Astrocyte (in vitro differentiated cells and primary cell): ENCODE results near the gene NUP133. TPM values are rescaled to one million over a fixed set of nuclear protein-coding genes. Genes with fewer than 3 reads are reported as not detected.

ENCODE experiments used
- DNase-seq: peaks from one replicate; pipeline ENCODE4 v3.0.0-alpha.2; 2010; ENCODE audit warnings: low read depth
- FAIRE-seq: peaks from 2 replicates; lab custom pipeline; 2011; peaks lifted over from hg19 to GRCh38; lab: Jason Lieb, UNC
- H2AFZ ChIP-seq: 2 replicates; pipeline ENCODE4 v1.6.0; 2012; ENCODE audit warnings: low read depth, low read length, inconsistent platforms
- H3K27ac ChIP-seq: 2 replicates; pipeline ENCODE4 v1.5.1; 2011; ENCODE audit warnings: low read depth, low read length, inconsistent platforms
- H3K27me3 ChIP-seq: 2 replicates; pipeline ENCODE4 v1.6.0; 2011; ENCODE audit warnings: low read length, inconsistent platforms; ENCODE audit not compliant: insufficient read depth
- H3K36me3 ChIP-seq: 2 replicates; pipeline ENCODE4 v1.5.1; 2011; ENCODE audit warnings: low read length, inconsistent platforms; ENCODE audit not compliant: insufficient read depth
- H3K4me1 ChIP-seq: 2 replicates; pipeline ENCODE4 v1.5.1; 2011; ENCODE audit warnings: low read length, inconsistent platforms; ENCODE audit not compliant: insufficient read depth
- H3K4me2 ChIP-seq: 2 replicates; pipeline ENCODE4 v1.6.0; 2012; ENCODE audit warnings: low read length, inconsistent platforms
- H3K4me3 ChIP-seq: 2 replicates; pipeline ENCODE4 v1.5.1; 2011; ENCODE audit warnings: low read depth, mild to moderate bottlenecking, low read length, inconsistent platforms; ENCODE audit not compliant: insufficient read depth
- H3K79me2 ChIP-seq: 2 replicates; pipeline ENCODE4 v1.6.0; 2012; ENCODE audit warnings: mild to moderate bottlenecking, low read length, inconsistent platforms; ENCODE audit not compliant: insufficient read depth
- H3K9ac ChIP-seq: 2 replicates; pipeline ENCODE4 v1.6.0; 2012; ENCODE audit warnings: mild to moderate bottlenecking, low read length, inconsistent platforms
- H3K9me3 ChIP-seq: 2 replicates; pipeline ENCODE4 v1.5.1; 2012; ENCODE audit warnings: low read depth, mild to moderate bottlenecking, low read length, inconsistent platforms; ENCODE audit not compliant: insufficient read depth
- H4K20me1 ChIP-seq: 2 replicates; pipeline ENCODE4 v1.6.0; 2012; ENCODE audit warnings: low read length, inconsistent platforms; ENCODE audit not compliant: insufficient read depth
- H3K27ac Mint-ChIP-seq: one replicate; pipeline ENCODE4 v1.8.0; 2021; ENCODE audit warnings: mild to moderate bottlenecking, mixed read lengths; ENCODE audit not compliant: unreplicated experiment
- H3K27me3 Mint-ChIP-seq: one replicate; pipeline ENCODE4 v1.8.0; 2021; ENCODE audit warnings: low read depth, mixed read lengths; ENCODE audit not compliant: unreplicated experiment
- H3K36me3 Mint-ChIP-seq: one replicate; pipeline ENCODE4 v1.8.0; 2021; ENCODE audit warnings: low read depth, mixed read lengths; ENCODE audit not compliant: unreplicated experiment
- H3K4me1 Mint-ChIP-seq: one replicate; pipeline ENCODE4 v1.8.0; 2021; ENCODE audit warnings: low read depth, mixed read lengths; ENCODE audit not compliant: unreplicated experiment
- H3K4me3 Mint-ChIP-seq: one replicate; pipeline ENCODE4 v1.8.0; 2021; ENCODE audit warnings: mild to moderate bottlenecking, moderate library complexity, mixed read lengths; ENCODE audit not compliant: unreplicated experiment
- H3K9me3 Mint-ChIP-seq: one replicate; pipeline ENCODE4 v1.8.0; 2021; ENCODE audit warnings: mild to moderate bottlenecking, mixed read lengths; ENCODE audit not compliant: unreplicated experiment
- EZH2 ChIP-seq: IDR thresholded peaks from 2 replicates; pipeline ENCODE4 v1.6.1; 2012; ENCODE audit warnings: mild to moderate bottlenecking, low read length, inconsistent platforms; ENCODE audit not compliant: insufficient read depth
- total RNA-seq: library from RNA; stranded (reverse); gene quantifications from 2 replicates; pipeline ENCODE4 v1.2.1, GENCODE V29; 2021
- TF ChIP-seq, protein P1 (sequence below): IDR thresholded peaks from 2 replicates; pipeline ENCODE4 v1.5.1; 2011; ENCODE audit warnings: low read depth, mild to moderate bottlenecking, inconsistent platforms, low read length, moderate library complexity; ENCODE audit not compliant: insufficient read depth

NUP133 gene
- total RNA-seq, 1 donor from 2014 or later: 35.1 TPM

DNA sequence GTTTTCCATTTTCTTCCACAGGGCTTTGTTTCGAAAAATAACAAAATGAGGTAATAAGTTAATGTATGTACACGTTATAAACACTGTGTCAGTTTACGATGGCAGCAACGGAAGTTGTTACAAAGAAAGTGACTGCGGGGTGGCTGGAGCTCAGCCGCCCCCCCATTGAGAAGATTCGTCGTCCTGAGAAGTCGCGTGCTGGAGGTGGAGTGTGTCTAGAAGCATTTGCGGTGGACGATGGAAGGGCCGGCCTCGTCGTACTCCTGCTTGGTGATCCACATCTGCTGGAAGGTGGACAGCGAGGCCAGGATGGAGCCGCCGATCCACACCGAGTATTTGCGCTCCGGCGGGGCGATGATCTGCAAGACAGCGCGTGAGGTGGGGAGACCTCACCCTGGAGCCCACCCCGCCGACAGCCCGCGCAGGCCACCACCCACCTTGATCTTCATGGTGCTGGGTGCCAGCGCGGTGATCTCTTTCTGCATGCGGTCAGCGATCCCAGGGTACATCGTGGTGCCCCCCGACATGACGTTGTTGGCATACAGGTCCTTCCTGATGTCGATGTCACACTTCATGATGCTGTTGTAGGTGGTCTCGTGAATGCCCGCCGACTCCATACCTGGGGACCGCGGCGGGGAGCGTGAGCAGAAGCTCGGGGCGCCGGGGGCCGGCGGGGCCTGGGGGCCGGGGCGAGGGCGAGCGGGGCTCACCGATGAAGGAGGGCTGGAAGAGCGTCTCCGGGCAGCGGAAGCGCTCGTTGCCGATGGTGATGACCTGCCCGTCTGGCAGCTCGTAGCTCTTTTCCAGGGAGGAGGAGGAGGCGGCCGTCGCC is 76.6 kb downstream of the NUP133 start:
- Histone ChIP-seq H3K36me3 (no peaks in the 10 kb centered on the region), H3K79me2 (no peaks in the 10 kb centered on the region), H3K4me3 (no peak overlapping the region), H3K4me1 (peaks cover 4% of the 10 kb centered on the region), H4K20me1 (no peaks in the 10 kb centered on the region), H3K9me3 (no peaks in the 10 kb centered on the region), H2AFZ (no peak overlapping the region), H3K27me3 (peaks cover 58% of the 10 kb centered on the region), H3K9ac (no peak overlapping the region), H3K27ac (no peak overlapping the region), H3K4me2 (peak overlapping the region; percentile 36)
- peaks cover 4% of the 10 kb centered on the region for H3K36me3 Mint-ChIP-seq
- TF ChIP-seq EZH2: peak; percentile 97
- TF ChIP-seq, protein P1, sequence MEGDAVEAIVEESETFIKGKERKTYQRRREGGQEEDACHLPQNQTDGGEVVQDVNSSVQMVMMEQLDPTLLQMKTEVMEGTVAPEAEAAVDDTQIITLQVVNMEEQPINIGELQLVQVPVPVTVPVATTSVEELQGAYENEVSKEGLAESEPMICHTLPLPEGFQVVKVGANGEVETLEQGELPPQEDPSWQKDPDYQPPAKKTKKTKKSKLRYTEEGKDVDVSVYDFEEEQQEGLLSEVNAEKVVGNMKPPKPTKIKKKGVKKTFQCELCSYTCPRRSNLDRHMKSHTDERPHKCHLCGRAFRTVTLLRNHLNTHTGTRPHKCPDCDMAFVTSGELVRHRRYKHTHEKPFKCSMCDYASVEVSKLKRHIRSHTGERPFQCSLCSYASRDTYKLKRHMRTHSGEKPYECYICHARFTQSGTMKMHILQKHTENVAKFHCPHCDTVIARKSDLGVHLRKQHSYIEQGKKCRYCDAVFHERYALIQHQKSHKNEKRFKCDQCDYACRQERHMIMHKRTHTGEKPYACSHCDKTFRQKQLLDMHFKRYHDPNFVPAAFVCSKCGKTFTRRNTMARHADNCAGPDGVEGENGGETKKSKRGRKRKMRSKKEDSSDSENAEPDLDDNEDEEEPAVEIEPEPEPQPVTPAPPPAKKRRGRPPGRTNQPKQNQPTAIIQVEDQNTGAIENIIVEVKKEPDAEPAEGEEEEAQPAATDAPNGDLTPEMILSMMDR: no peak
- H3K27me3 Mint-ChIP-seq: peaks cover 67% of the 10 kb centered on the region
- DNase-seq (no peak), FAIRE-seq (no peak)
- no peak overlapping the region for H3K4me3 Mint-ChIP-seq
- no peak overlapping the region for H3K27ac Mint-ChIP-seq
- peaks cover 6% of the 10 kb centered on the region for H3K9me3 Mint-ChIP-seq
- H3K4me1 Mint-ChIP-seq: peaks cover 4% of the 10 kb centered on the region

DNA sequence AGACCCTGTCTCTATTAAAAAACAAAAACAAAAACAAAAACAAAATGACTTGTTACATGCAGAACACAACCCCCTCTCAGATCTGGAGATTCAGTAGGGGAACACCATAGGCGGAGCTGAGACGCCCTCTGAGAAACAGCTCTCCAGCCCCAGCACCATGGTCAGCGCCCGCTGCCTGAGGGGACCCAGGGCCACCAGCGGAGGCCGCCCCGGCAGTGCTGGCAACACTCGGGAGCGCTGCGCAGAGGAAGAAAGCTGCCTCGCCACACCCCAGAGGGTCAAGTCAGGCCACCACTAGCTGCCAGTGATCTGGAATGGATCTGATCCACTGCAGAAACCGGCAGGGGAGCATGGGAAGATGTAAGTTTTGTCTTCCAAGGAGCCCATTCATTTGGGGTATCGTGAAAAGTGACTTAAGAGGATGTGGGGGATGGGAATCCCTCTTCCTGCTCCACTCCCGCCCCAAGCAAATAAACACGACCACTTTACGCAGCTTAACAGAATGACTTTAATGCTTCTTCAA is 77.3 kb downstream of the NUP133 start:
- peaks cover 4% of the 10 kb centered on the region for H3K36me3 Mint-ChIP-seq
- peaks cover 6% of the 10 kb centered on the region for H3K9me3 Mint-ChIP-seq
- H3K27me3 Mint-ChIP-seq: peaks cover 68% of the 10 kb centered on the region
- peak; percentile 18 for DNase-seq
- peaks cover 4% of the 10 kb centered on the region for H3K4me1 ChIP-seq
- no peak overlapping the region for H3K9ac ChIP-seq
- no peaks in the 10 kb centered on the region for H4K20me1 ChIP-seq
- no peak overlapping the region for H3K4me3 Mint-ChIP-seq
- H3K4me2 ChIP-seq: peak overlapping the region; percentile 36
- H3K27ac ChIP-seq: no peak overlapping the region
- no peak for FAIRE-seq
- no peak overlapping the region for H3K27ac Mint-ChIP-seq
- no peaks in the 10 kb centered on the region for H3K79me2 ChIP-seq
- H3K9me3 ChIP-seq: no peaks in the 10 kb centered on the region
- H3K36me3 ChIP-seq: no peaks in the 10 kb centered on the region
- H2AFZ ChIP-seq: no peak overlapping the region
- H3K27me3 ChIP-seq: peaks cover 59% of the 10 kb centered on the region
- peaks cover 4% of the 10 kb centered on the region for H3K4me1 Mint-ChIP-seq
- no peak overlapping the region for H3K4me3 ChIP-seq
- TF ChIP-seq, protein P1: no peak

DNA sequence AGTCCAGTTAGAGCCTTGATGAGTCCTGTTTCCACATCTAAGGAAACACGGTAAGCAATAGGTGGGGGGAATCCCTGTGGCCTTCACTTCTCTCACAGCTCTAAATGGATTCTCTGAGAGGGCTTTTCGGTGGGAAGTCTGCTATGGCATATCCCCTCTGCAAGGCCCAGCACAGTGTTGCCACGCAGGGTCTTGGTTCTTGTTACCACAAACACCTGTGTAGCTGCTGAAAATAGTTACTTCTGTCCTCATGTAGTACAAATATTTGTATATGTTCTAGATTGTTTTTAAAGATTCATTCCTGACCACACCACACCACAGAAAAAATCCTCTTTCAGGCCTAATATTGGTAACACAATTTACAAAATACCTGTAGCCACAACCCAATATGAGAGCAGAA is 79.9 kb downstream of the NUP133 start:
- Mint-ChIP-seq H3K4me3 (no peak overlapping the region), H3K27me3 (peaks cover 67% of the 10 kb centered on the region), H3K4me1 (peaks cover 2% of the 10 kb centered on the region), H3K27ac (no peak overlapping the region), H3K9me3 (peaks cover 15% of the 10 kb centered on the region), H3K36me3 (peaks cover 4% of the 10 kb centered on the region)
- Histone ChIP-seq H3K4me3 (no peak overlapping the region), H3K9ac (no peak overlapping the region), H3K36me3 (no peaks in the 10 kb centered on the region), H2AFZ (no peak overlapping the region), H3K9me3 (no peaks in the 10 kb centered on the region), H3K79me2 (no peaks in the 10 kb centered on the region), H4K20me1 (no peaks in the 10 kb centered on the region), H3K4me2 (no peak overlapping the region), H3K27me3 (peaks cover 36% of the 10 kb centered on the region), H3K27ac (no peak overlapping the region), H3K4me1 (peaks cover 4% of the 10 kb centered on the region)
- FAIRE-seq (no peak), DNase-seq (no peak)
- TF ChIP-seq, protein P1: no peak
- no peak for TF ChIP-seq EZH2
